GM15510 (cell line): Measurements from ENCODE around the gene HAPLN3.

ENCODE experiments used
- POLR2A ChIP-seq: IDR thresholded peaks from 3 replicates; pipeline ENCODE4 v1.6.1; 2011; ENCODE audit warnings: borderline replicate concordance; ENCODE audit not compliant: insufficient read length; ENCODE audit errors: extremely low read depth

Gene HAPLN3

GRCh38 chr15:88894819-88895767, at the start of gene HAPLN3:
TSS of gene HAPLN3 (minus strand) at chr15:88895544. CDS start at chr15:88887298, 8,246 bp downstream.
- no peak for TF ChIP-seq POLR2A

GRCh38 chr15:88940110-88940675, 44.8 kb upstream of the HAPLN3 start:
- no peak for TF ChIP-seq POLR2A

GRCh38 chr15:88939486-88939806, 44.1 kb upstream of the HAPLN3 start:
- no peak for TF ChIP-seq POLR2A

- TF ChIP-seq POLR2A: no peak
Observed at GRCh38 chr15:88938802-88939485, 43.6 kb upstream of the HAPLN3 start.

- TF ChIP-seq POLR2A: no peak
Observed at GRCh38 chr15:88932875-88933330, 37.6 kb upstream of the HAPLN3 start.

- no peak for TF ChIP-seq POLR2A
Observed at GRCh38 chr15:88932271-88932874, 37.0 kb upstream of the HAPLN3 start.

- TF ChIP-seq POLR2A: no peak
Observed at GRCh38 chr15:88930579-88930978, 35.2 kb upstream of the HAPLN3 start.

- no peak for TF ChIP-seq POLR2A
Observed at GRCh38 chr15:88920186-88920891, 25.0 kb upstream of the HAPLN3 start.

- no peak for TF ChIP-seq POLR2A
Observed at GRCh38 chr15:88918738-88919137, 23.4 kb upstream of the HAPLN3 start.

GRCh38 chr15:88917760-88918159, 22.4 kb upstream of the HAPLN3 start:
- TF ChIP-seq POLR2A: no peak

GRCh38 chr15:88915354-88915753, 20.0 kb upstream of the HAPLN3 start:
- TF ChIP-seq POLR2A: no peak

GRCh38 chr15:88913850-88914169, 18.5 kb upstream of the HAPLN3 start:
- TF ChIP-seq POLR2A: no peak

GRCh38 chr15:88913017-88913849, 17.9 kb upstream of the HAPLN3 start, which contains the start of gene MFGE8:
TSS of gene MFGE8 (minus strand) at chr15:88913379. CDS start at chr15:88913319, 60 bp downstream.
- TF ChIP-seq POLR2A: peak; percentile 29
